ENCODE results near the gene ROR2. TPM values are rescaled to one million over a fixed set of nuclear protein-coding genes. Genes with fewer than 3 reads are reported as not detected.

Gene ROR2
- total RNA-seq, 4 donors from 2014 or later: 4.2 to 23.2 (median 11.2) TPM

GRCh38 chr9:91734371-91734981, 215.6 kb downstream of the ROR2 start:
- Histone ChIP-seq H3K36me3 (no peaks in the 10 kb centered on the region), H3K9me3 (no peaks in the 10 kb centered on the region), H3K27ac (no peak overlapping the region), H3K27me3 (no peaks in the 10 kb centered on the region), H3K4me3 (no peak overlapping the region), H3K4me1 (peaks cover 0 to 9% (median 1%) of the 10 kb centered on the region in 4 donors)
- intact Hi-C loops (cut with DNase I; ENCODE audit: low total_unique reads) (no loop called here), in situ Hi-C loops (cut with MboI; ENCODE audit: low pct_ligation_motif_present in 1 of 4, low pct_unique_long_range_greater_than_20kb in 1 of 4, low sequenced_read_pairs in 3 of 4) (loop anchor here in 1 of 4 donors (25.0 kb wide), 1 partner anchor 203 kb away; no protein-coding TSS in a partner anchor)
- TF ChIP-seq EP300 (IDR thresholded peaks at IDR 0.05; ENCODE audit: low read depth): no peak
- peak in 1 of 3 donors; percentile 18 for TF ChIP-seq POLR2AphosphoS5 (IDR thresholded peaks at IDR 0.05)
- TF ChIP-seq POLR2A (IDR thresholded peaks at IDR 0.05): no peak
- TF ChIP-seq, protein P1, sequence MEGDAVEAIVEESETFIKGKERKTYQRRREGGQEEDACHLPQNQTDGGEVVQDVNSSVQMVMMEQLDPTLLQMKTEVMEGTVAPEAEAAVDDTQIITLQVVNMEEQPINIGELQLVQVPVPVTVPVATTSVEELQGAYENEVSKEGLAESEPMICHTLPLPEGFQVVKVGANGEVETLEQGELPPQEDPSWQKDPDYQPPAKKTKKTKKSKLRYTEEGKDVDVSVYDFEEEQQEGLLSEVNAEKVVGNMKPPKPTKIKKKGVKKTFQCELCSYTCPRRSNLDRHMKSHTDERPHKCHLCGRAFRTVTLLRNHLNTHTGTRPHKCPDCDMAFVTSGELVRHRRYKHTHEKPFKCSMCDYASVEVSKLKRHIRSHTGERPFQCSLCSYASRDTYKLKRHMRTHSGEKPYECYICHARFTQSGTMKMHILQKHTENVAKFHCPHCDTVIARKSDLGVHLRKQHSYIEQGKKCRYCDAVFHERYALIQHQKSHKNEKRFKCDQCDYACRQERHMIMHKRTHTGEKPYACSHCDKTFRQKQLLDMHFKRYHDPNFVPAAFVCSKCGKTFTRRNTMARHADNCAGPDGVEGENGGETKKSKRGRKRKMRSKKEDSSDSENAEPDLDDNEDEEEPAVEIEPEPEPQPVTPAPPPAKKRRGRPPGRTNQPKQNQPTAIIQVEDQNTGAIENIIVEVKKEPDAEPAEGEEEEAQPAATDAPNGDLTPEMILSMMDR (IDR thresholded peaks at IDR 0.05): peak; percentile 81 to 97 (median 94)
- WGBS, 2 donors (ENCODE audit: low coverage in 1 of 2): 43 to 80% methylated on average over 1 to 14 of the region's 14 CpGs
- peak; percentile 76 for DNase-seq

DNA sequence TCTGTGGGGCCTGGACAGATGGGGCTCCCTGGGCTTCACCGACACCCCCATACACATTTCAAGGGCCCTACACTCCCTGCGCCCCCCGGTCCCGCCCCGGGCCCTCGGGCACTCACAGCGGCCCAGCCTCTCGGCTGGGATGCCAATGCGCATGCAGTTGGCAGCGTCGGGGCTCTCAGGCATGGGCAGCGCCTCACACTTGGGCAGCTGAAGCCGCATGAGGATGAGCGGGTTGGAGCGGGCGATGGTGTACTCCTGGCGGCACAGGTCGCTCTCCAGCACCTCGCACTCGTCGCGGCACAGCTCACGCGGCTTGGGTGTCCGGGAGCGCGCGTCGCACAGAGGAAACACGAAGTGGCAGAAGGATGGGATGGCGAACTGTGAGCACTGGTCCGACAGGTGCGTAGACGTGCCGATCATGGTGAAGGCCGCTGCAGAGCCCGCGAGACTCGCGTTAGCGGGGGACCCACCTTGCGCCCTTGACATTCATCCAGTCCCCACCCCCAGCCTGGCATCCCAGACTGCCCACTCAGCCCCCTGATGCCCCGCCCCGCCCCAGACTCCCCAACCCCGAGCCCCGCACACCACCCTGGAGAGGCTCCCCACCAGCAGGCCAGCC, 216.9 kb downstream of the ROR2 start:
- in situ Hi-C loops (cut with MboI; ENCODE audit: low pct_ligation_motif_present in 1 of 4, low pct_unique_long_range_greater_than_20kb in 1 of 4, low sequenced_read_pairs in 3 of 4): loop anchor here in 1 of 4 donors (25.0 kb wide), 1 partner anchor 204 kb away; no protein-coding TSS in a partner anchor
- intact Hi-C loops (cut with DNase I; ENCODE audit: low total_unique reads): no loop called here

GRCh38 chr9:91732187-91733005, 217.6 kb downstream of the ROR2 start:
- H3K9me3 ChIP-seq: no peaks in the 10 kb centered on the region
- 88% methylated on average over 10 of the region's 21 CpGs; no CpG with 5 or more reads in 1 of the 2 donors for WGBS, 2 donors (ENCODE audit: low coverage in 1 of 2)
- no peak for TF ChIP-seq POLR2AphosphoS5 (IDR thresholded peaks at IDR 0.05)
- no peak for TF ChIP-seq POLR2A (IDR thresholded peaks at IDR 0.05)
- no peak for TF ChIP-seq EP300 (IDR thresholded peaks at IDR 0.05; ENCODE audit: low read depth)
- TF ChIP-seq, protein P1 (IDR thresholded peaks at IDR 0.05): no peak
- H3K4me1 ChIP-seq: peaks cover 0 to 10% (median 1%) of the 10 kb centered on the region in 4 donors
- H3K27me3 ChIP-seq: no peaks in the 10 kb centered on the region
- DNase-seq: no peak
- H3K4me3 ChIP-seq: no peak overlapping the region
- no peaks in the 10 kb centered on the region for H3K36me3 ChIP-seq
- H3K27ac ChIP-seq: no peak overlapping the region
- in situ Hi-C loops (cut with MboI; ENCODE audit: low pct_ligation_motif_present in 1 of 4, low pct_unique_long_range_greater_than_20kb in 1 of 4, low sequenced_read_pairs in 3 of 4): loop anchor here in 1 of 4 donors (25.0 kb wide), 1 partner anchor 205 kb away; no protein-coding TSS in a partner anchor
- intact Hi-C loops (cut with DNase I; ENCODE audit: low total_unique reads): no loop called here

More for the DNA sequence above, 216.9 kb downstream of the ROR2 start:
- H3K4me1 ChIP-seq: peaks cover 0 to 10% (median 1%) of the 10 kb centered on the region in 4 donors
- 96% methylated on average over 46 of the region's 46 CpGs; no CpG with 5 or more reads in 1 of the 2 donors for WGBS, 2 donors (ENCODE audit: low coverage in 1 of 2)
- H3K27me3 ChIP-seq: no peaks in the 10 kb centered on the region
- DNase-seq: no peak
- H3K4me3 ChIP-seq: no peak overlapping the region
- TF ChIP-seq EP300 (IDR thresholded peaks at IDR 0.05; ENCODE audit: low read depth): no peak
- no peak for TF ChIP-seq POLR2A (IDR thresholded peaks at IDR 0.05)
- no peak for TF ChIP-seq POLR2AphosphoS5 (IDR thresholded peaks at IDR 0.05)
- TF ChIP-seq, protein P1 (IDR thresholded peaks at IDR 0.05): no peak
- H3K9me3 ChIP-seq: no peaks in the 10 kb centered on the region
- no peaks in the 10 kb centered on the region for H3K36me3 ChIP-seq
- no peak overlapping the region for H3K27ac ChIP-seq

- peaks cover 0 to 10% (median 1%) of the 10 kb centered on the region in 4 donors for H3K4me1 ChIP-seq
- DNase-seq: no peak
- H3K4me3 ChIP-seq: no peak overlapping the region
- H3K36me3 ChIP-seq: no peaks in the 10 kb centered on the region
- in situ Hi-C loops (cut with MboI; ENCODE audit: low pct_ligation_motif_present in 1 of 4, low pct_unique_long_range_greater_than_20kb in 1 of 4, low sequenced_read_pairs in 3 of 4) (loop anchor here in 1 of 4 donors (25.0 kb wide), 1 partner anchor 206 kb away; no protein-coding TSS in a partner anchor), intact Hi-C loops (cut with DNase I; ENCODE audit: low total_unique reads) (no loop called here)
- TF ChIP-seq EP300 (IDR thresholded peaks at IDR 0.05; ENCODE audit: low read depth): no peak
- TF ChIP-seq, protein P1 (IDR thresholded peaks at IDR 0.05): no peak
- no peak for TF ChIP-seq POLR2AphosphoS5 (IDR thresholded peaks at IDR 0.05)
- 90 to 97% methylated on average over 7 to 15 of the region's 15 CpGs for WGBS, 2 donors (ENCODE audit: low coverage in 1 of 2)
- H3K27me3 ChIP-seq: no peaks in the 10 kb centered on the region
- no peaks in the 10 kb centered on the region for H3K9me3 ChIP-seq
- H3K27ac ChIP-seq: no peak overlapping the region
These were observed 219.2 kb downstream of the ROR2 start for GRCh38 chr9:91730806-91731205.
